NCI-H1092 (cell line): ENCODE results near the gene TMEM259.
"Not testable (repeated sequence)": the region's sequence is repeated elsewhere in the genome, so short reads cannot be mapped to it uniquely, and the experiment has no call there.

ENCODE experiments used
- DNase-seq: peaks from one replicate; lab custom pipeline; 2025; lab: John Stamatoyannopoulos, UW

Gene TMEM259

DNA sequence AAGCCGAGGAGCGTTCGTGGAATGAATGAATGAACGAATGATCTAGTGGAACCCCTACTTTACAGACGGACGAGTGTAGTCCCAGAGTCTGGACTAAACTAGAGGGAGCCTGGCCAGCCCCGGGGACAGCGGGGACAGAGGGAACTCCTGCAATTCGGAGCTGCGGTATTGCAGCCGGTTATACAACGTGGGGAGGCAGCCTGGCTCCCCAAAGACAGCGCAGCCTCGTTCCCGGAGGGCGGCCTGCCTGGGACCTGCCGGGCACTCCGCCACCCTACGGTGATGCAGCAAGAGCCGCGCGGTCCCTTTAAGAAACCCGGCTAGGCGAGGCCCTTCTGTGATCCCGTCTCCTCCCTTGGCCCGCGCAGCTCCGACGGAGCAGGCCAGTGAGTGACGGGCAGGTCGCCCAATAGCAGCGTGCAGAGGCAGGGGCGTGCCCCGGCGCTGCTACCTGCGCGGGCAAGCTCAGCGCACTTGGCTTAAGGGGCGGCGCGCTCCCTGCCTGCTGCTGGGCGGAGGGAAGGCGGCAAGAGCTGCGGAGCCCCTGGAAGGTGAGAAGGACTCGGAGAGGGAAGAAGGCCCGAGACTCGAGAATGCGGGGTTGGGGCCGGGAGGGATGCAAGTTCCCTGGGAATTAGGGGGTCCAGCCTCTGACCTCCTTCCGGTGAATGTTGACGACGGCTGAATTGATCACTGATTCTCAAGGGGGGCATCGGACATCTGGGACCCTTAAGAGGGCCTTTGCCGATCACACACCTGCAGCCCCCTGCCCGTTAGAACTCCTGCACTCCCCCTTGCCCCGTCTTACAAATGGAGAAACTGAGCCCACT is 18.9 kb upstream of the TMEM259 start, which contains the start of gene ABCA7:
Gene ABCA7, plus strand, starts transcription at position 462 of the 830 bp plus-strand sequence. CDS start 1,255 bp downstream, outside the sequence.
- DNase-seq, result peak; percentile 97

DNA sequence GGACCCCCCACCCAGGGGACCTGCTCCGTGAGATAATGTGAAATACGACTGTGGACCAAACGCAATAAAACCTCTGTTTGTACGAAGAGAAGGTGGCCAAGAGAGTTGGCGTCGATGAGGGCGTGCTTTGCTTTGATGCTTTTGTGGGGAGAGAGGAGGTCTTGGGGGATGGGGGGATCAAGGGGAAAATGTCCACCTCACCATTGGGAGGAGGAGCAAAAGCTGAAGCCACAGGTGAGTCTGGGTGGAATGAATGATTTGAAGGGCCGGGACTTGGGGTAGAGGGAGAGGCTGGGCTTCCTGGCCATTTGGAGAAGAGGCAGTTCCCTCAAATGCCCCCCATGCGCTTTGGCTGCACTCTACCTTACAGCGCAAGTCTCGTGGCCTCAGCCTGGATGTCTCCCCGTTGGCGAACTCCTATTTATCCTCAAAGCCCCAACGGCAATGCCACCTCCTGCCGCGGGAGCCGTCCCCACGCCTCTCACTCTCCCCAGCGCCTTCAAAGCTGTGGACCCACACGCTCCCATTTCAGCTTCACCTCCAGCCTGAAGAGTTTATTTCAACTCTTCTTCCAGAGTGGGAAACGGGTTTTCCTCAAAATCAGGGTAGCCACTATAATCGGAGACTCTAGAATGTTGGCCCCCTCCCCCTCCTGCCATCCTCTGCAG is 18.2 kb upstream of the TMEM259 start:
- no peak for DNase-seq

DNA sequence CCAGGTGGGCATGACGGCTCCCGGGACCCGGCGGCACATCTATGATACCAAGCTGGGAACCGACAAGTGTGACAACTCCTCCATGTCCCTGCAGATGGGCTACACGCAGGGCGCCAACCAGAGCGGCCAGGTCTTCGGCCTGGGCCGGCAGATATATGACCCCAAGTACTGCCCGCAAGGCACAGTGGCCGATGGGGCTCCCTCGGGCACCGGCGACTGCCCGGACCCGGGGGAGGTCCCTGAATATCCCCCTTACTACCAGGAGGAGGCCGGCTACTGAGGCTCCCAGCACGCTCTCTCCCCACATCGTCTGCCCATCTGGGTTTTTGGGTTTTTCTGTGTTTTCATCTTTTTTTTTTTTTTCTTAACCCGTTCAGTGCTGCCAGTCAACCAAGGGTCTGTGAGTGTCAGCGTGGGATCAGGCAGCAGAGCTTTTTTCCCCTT is 16.7 kb upstream of the TMEM259 start:
- DNase-seq, result no peak

DNA sequence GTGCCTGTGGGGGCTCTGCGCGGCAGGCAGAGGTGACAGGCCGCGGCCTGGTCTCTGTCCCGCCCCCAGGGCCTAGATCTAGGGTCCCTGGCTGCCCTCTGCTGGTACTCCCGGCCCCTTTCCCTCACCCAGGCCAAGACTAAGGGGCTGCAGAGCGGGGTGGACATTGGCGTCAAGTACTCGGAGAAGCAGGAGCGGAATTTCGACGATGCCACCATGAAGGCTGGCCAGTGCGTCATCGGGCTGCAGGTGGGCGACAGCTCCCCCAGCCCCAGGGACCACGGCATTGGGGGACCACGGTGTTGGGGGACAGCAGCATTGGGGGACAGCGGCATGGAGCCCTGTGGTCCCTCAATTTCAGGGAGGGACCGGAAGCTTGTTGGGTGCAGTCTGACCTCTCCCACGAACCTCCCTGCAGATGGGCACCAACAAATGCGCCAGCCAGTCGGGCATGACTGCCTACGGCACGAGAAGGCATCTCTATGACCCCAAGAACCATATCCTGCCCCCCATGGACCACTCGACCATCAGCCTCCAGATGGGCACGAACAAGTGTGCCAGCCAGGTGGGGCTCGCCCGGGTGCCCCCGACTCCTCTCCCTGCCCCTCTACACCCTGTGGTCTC is 15.2 kb upstream of the TMEM259 start:
- DNase-seq, result peak; percentile 17

DNA sequence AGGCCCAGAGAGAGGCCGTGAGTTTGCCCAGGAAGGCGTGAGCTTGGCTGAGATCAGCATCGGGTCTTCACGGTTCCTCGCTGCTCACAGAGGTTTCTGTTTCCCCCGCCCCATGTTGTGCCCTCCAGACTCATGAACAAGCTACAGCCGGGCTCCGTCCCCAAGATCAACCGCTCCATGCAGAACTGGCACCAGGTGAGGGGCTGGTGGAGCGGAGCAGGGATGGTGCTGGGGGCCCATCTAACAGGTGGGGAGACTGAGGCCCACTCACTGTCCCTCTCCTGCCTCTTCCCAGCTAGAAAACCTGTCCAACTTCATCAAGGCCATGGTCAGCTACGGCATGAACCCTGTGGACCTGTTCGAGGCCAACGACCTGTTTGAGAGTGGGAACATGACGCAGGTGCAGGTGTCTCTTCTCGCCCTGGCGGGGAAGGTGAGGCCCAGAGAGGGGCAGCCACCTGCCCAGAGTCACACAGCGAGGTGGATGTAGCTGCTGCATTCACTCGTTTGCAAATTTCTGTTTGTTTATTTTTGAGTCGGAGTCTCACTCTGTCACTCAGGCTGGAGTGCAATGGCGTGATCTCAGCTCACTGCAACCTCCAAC is 11.4 kb upstream of the TMEM259 start:
- no peak for DNase-seq

DNA sequence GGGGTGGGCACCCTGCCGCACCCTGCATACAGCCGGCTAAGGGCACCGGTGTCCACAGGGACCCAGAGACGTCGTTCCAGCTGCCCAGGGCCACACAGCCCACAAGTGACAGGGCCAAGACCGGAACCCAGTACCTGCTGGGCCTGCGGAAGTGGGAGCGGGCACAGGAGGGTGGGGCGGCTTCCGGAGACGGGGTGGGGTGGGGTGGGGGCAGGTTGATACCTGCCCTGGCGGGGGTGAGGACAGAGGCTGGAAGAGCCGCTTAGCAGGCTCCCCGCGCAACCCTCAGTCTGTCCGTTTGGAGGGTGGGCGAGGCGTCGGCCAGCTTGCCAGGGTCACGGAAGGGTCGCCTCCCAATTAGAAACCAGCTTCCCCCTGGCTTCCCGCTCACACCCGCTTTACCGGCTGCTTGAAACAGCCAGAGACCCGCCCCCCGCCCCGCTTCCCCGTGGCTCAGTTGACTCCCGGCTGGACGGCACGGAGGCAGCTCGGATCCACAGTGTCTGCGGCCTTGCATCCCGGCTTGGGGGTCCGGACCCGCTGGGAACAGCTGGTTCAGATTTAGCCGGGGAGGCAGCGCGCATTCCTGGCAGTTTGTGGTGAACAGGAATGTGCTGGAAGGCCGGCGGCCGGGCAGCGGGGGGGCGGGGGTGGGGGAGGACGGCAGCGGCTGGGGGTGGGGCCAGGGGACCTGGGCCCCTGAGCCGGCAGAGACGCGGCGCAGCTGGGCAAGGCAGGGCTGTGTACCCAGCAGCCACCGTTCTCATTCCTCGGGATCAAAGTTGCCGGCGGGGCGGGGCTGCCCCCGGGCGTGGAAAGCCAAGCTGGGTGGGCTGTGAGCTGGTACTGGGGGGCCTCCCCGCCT is 7.4 kb upstream of the TMEM259 start:
- no peak for DNase-seq

DNA sequence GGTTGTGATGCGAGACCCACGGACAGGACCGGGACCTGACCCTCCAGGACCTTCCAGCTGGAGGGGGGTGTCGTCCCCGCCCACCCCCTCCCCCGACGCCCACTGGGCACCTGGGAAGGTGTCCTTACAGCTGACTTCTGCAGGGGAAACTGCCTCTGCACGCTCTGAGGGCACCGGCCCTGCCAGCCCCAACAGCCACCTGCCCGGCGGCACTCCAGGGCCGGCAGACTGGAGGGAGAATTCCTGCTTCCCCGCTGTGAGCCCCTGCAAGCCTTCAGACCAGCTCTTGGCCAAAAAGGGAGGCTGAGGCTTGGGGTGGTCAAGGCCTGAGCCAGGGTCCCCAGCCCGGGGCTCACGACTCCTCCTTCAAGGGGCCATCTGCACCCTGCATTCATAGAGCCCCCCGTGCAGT is 6.7 kb upstream of the TMEM259 start:
- no peak for DNase-seq

DNA sequence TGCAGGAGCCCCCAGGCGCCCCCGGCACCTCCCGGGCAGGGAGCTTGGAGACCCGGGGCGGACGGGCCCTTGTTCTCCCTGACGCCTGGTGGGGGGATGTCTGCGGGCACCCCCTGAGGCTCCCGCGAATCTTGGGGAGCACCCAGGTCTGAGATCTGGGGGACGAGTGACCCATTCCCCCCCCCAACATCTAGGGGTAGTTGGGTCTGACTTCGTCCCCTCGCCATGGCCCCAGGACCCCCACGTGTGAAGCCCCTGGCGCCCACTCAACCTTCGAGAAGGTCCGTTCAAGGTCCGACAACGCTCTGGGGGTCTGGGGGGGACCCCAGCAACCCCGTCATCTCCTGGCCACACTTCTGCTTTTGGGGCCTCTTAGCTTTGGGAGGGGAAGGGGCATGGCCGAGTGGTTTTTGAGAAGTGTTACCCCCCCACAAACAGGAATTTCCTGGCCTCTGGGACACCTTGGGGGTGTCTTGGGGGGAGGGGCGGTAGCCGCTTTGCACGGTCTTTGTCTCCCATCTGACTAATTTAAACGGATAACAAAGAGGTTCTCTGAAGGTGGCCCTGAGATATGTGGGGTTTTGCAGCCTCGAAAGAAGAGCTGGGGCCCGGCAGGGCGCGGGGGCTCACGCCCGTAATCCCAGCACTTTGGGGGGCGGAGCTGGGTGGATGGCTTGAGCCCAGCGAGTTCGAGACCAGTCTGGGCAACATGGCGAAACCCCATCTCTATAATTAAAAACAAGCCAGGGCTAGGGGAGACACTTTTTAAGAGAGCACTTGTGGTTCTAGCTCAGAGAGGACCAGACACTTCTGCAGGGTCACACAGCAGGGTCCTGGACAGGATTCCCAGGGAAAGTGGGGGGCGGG is 6.1 kb upstream of the TMEM259 start:
- no peak for DNase-seq

DNA sequence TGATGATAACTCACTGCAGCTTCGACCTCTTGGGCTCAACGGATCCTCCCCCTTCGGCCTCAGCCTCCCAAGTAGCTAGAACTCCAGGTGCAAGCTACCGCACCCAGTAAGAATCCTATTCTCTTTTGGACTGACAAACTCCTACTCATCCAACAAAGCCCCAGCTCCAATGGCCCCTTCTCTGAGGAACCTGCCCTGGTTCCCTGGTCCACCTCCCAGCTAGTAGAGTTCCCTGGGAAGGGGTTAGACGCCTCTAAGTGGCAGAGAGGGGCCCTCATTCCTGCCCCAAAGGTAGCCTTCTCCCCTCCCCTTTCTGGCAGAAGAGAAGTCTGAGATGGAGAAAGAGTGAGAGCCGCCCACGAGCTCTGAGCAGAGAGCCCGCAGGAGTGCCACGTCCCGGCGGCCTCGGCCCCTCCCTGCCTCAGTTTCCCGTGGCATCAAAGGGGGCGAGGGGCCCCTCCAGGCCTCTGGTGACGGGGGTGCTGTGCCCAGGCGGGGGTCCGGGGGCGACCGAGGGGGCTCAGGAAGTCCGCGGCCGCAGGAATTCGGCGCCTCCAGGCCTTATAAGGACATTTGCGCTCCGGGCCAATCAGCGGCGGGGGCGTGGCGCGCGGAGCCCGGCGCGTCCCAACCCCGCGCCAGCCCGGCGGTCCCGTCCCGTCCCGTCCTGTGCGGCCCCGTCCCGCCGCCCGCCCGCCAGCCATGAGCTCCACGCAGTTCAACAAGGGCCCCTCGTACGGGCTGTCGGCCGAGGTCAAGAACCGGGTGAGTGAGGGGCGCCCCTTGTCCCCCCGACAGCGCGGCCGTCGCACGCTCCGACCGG is 5.2 kb upstream of the TMEM259 start, which contains the start of gene CNN2:
Gene CNN2, plus strand, starts transcription at position 649 of the 823 bp plus-strand sequence. Its CDS starts 54 bp downstream, at position 703.
- no peak for DNase-seq

DNA sequence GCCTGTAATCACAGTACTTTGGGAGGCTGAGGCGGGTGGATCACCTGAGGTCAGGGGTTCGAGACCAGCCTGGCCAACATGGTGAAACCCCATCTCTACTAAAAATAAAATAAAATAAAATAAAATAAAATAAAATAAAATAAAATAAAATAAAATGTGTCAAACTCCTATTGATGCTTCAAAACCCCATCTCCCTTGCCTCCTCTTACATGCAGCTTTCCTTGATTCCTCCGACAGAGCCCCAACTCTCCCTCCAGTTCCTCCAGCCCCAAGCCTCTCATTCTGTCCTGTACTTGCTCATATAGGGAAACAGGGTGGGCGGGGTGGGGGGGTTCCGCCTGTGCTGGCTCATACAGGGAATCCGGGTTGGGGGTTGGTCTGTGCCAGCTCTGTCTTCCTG is 4.2 kb upstream of the TMEM259 start:
- not testable (repeated sequence) for DNase-seq

DNA sequence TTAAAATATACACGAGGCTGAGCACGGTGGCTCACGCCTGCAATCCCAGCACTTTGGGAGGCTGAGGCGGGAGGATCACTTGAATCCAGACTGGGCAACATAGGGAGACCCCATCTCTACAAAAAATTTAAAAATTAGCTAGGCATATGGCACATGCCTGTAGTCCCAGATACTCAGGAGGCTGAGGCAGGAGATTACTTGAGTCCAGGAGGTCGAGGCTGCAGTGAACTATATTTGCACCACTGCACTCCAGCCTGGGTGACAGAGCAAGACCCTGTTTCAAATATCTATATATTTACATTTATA is 2.9 kb upstream of the TMEM259 start:
- not testable (repeated sequence) for DNase-seq

DNA sequence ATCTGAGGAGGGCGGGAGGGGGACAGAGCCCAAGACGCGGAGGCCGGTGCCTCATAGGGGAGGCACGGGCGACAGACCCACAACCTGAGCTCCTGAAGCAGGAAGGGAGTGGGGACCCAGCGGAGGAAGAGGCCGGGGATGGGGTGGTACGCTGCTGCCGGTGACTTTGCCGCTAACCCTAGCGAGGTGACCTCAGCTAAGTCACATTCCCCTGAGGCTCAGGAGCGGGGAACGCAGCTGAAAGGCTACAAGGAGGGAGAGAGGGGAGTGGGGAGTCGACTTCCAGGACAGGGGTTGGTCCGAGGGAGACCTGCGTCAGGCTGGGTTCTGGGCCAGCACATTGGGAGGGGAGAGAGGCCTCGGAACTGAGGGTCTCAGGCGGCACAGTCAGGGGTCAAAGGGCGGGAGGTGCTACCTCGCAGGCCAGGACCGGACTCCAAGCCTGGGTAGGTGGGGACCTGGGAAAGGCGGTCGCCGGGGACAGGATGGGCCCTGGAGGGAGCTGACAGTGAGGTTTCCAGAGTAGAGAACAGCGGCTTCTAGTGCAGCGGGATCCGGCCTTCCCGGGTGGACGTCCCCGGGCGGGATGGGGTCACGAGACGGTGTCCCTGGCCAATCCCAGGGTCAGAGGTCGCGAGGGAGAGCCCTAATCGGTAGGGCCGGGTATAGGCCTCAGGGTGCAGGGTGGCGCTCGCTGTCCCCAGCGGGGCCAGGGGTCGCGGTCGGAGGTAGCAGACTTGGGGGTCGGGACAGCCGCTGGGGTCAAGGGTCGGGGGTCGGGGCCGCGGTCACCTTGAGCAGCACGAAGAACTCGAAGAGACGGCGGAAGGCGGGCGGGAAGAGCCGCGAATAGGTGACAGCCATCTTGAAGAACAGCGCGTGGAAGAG is 699 bp downstream of the TMEM259 start:
- no peak for DNase-seq

DNA sequence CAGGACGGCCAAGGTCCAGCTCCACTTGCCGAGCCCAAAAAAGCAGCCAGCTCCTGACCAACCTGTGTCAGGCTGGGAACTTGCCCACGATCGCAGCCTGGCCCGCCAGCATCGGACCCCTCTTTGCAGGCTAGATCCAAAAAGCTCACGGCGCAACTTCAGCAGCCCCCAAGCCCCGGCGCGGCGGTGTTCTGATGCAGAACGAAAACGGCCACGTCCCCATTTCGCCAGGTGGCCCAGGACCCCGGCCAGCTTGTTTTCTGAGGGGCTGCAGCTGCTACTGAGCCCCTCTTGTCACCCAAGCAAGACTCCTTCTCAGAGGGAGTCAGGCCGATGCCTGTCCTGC is 1.3 kb downstream of the TMEM259 start:
- DNase-seq, result no peak

DNA sequence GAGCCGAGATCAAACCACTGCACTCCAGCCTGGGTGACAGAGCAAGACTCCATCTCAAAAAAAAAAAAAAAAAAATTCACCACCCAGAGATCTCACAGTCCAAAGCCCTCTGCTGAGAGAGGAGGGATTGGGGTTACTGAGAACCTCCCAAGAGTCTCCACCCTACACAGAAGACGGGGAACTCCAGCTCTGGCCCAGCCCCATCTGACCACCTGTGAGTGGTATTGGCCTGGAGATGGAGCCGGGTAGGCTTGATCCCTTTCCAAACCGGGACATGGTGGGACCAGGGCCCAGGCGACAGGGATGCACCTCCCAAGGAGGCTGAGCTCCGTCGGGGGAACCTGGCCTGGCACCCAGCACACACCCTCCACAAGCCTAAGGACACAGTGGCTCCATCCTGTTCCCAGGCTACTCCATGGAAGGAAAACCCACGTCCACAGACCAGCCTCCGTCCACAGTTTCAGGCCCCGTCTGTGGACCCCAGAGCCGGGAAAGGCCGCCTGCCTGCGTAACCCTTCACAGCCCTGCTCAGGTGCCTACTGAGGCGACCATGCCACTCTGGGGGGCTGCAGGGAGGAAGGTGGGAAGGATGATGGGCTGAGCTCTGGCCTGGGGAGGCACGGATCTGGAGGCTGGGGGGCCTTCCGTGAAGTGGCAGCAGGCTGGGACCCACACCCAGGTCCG is 1.8 kb downstream of the TMEM259 start:
- DNase-seq, result no peak

DNA sequence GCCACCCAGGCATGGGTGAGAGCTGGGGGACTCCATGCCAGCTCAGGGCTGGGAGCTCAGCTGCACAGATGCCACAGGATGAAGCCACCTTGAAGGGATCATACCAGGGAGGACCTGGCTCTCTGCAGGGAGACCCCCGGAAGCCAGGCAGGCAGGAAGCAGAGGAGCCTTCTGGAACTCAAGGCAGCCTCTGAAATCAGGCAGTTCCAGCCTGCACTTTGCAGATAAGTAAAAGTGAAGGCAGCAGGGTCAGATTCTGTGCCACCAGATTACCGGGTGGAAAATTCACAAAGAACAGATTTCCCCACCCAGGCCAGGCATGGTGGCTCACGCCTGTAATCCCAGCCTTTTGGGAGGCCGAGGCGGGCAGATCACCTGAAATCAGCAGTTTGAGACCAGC is 2.5 kb downstream of the TMEM259 start:
- DNase-seq, result no peak

DNA sequence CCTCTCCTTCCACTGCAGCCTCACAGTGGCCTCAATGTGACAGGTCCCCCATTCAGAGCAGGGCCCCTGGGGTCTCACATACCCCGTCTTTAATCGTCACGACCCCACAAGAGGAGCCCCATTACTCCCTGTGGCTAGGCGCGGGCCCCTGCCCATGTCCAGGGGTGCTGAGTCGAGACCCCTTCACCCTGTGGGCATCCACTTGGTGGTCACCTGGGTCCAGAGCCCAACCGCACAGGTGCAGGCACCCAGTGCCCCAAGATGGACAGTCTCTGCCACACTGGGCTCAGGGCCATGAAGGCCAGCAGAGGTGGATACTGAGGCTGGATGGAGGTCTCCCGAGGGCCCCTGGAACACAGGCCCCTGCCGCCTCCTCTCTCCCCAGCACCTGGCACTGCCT is 3.0 kb downstream of the TMEM259 start:
- no peak for DNase-seq

DNA sequence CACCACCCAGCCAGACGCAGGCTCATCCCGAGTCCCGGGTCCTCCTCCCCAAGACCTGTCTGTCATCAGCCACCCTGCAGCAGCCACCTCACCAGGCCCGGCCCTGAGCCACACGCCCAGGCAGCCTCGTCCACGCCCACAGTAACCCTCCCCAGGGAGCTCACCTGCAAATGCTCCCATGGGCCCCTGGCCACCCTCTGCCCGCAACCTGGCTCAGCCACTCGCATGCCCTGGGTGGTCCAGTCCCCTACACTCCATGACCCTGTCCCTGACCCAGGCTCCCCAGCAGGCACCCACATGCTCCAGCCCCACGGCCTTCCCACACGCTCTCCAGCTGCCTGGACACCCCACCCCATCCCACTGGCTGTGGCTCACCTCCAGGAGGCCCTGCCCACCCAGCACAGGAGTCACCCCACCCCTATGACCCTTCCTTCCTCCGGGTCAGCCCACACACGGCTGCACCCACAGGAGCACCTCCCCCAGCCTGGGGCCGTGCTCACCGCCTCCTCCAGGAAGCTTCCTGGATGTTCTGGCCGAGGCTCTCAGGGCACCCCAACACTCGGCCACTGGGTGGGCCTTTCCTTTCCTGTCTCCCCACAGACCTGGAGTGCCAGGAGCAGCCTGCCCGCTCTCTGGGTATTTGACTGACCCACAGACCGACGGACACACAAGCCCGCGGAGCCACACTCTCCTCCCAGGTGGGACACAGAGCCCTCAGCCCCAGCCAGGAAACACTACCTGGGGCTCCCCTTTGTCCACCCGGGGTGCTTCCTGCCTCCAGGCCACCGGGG is 3.6 kb downstream of the TMEM259 start:
- DNase-seq, result no peak
